H9 (cell line): ENCODE data around the gene ARHGAP26. TPM values are rescaled to one million over a fixed set of nuclear protein-coding genes. Genes with fewer than 3 reads are reported as not detected.

Source experiments
- DNase-seq: peaks from one replicate; pipeline ENCODE4 v3.0.0-alpha.2; 2017
- H2AFZ ChIP-seq: one replicate; pipeline ENCODE4 v1.6.1; 2013; ENCODE audit warnings: mild to moderate bottlenecking, low read length, control low read depth, moderate library complexity
- H2AK5ac ChIP-seq: 2 replicates; pipeline ENCODE4 v1.6.1; 2013; ENCODE audit warnings: low read length, control low read depth, mixed read lengths; ENCODE audit not compliant: insufficient read length
- H2BK120ac ChIP-seq: one replicate; pipeline ENCODE4 v1.6.1; 2013; ENCODE audit warnings: low read depth, mild to moderate bottlenecking, low read length, control low read depth, inconsistent platforms; ENCODE audit not compliant: poor library complexity, severe bottlenecking
- H2BK12ac ChIP-seq: 2 replicates; pipeline ENCODE4 v1.6.1; 2013; ENCODE audit warnings: low read length, control low read depth, mixed read lengths, low read depth; ENCODE audit not compliant: insufficient read length
- H2BK15ac ChIP-seq: 2 replicates; pipeline ENCODE4 v1.6.1; 2013; ENCODE audit warnings: low read depth, low read length, control low read depth
- H2BK20ac ChIP-seq: one replicate; pipeline ENCODE4 v1.6.1; 2013; ENCODE audit warnings: low read depth, mild to moderate bottlenecking, low read length, control low read depth, inconsistent platforms; ENCODE audit not compliant: poor library complexity, severe bottlenecking
- H2BK5ac ChIP-seq: 2 replicates; pipeline ENCODE4 v1.6.1; 2013; ENCODE audit warnings: low read length, control low read depth, mixed read lengths; ENCODE audit not compliant: insufficient read length
- H3K14ac ChIP-seq: 2 replicates; pipeline ENCODE4 v1.6.1; 2013; ENCODE audit warnings: low read length, control low read depth; ENCODE audit not compliant: insufficient read depth
- H3K18ac ChIP-seq: 2 replicates; pipeline ENCODE4 v1.6.1; 2013; ENCODE audit warnings: low read depth, mild to moderate bottlenecking, mixed read lengths, low read length, control low read depth; ENCODE audit not compliant: insufficient read length
- H3K23ac ChIP-seq: 2 replicates; pipeline ENCODE4 v1.6.1; 2013; ENCODE audit warnings: low read length, control low read depth, mixed read lengths, low read depth; ENCODE audit not compliant: insufficient read length
- H3K23me2 ChIP-seq: 2 replicates; pipeline ENCODE4 v1.6.1; 2013; ENCODE audit warnings: low read depth, mild to moderate bottlenecking, mixed read lengths, low read length, control low read depth; ENCODE audit not compliant: insufficient read length, poor library complexity, severe bottlenecking
- H3K27ac ChIP-seq: 2 replicates; pipeline ENCODE4 v1.5.1; 2013; ENCODE audit warnings: low read length, control low read depth, mixed read lengths, low read depth; ENCODE audit not compliant: insufficient read length
- H3K27me3 ChIP-seq: 2 replicates; pipeline ENCODE4 v1.6.1; 2013; ENCODE audit warnings: low read length, control low read depth, inconsistent platforms; ENCODE audit not compliant: insufficient read depth
- H3K4ac ChIP-seq: 2 replicates; pipeline ENCODE4 v1.6.1; 2013; ENCODE audit warnings: low read depth, mild to moderate bottlenecking, control low read depth, inconsistent platforms, low read length, moderate library complexity
- H3K4me1 ChIP-seq: 2 replicates; pipeline ENCODE4 v1.6.1; 2013; ENCODE audit warnings: low read length, control low read depth, inconsistent platforms; ENCODE audit not compliant: insufficient read depth
- H3K4me2 ChIP-seq: 2 replicates; pipeline ENCODE4 v1.6.1; 2013; ENCODE audit warnings: low read length, control low read depth, mixed read lengths; ENCODE audit not compliant: insufficient read length, insufficient read depth
- H3K56ac ChIP-seq: 2 replicates; pipeline ENCODE4 v1.6.1; 2013; ENCODE audit warnings: low read depth, mild to moderate bottlenecking, mixed read lengths, low read length, control low read depth; ENCODE audit not compliant: insufficient read length
- H3K79me1 ChIP-seq: 2 replicates; pipeline ENCODE4 v1.6.1; 2013; ENCODE audit warnings: low read depth, mild to moderate bottlenecking, moderate library complexity, low read length, control low read depth, inconsistent platforms; ENCODE audit not compliant: insufficient read depth, poor library complexity, severe bottlenecking
- H3K79me2 ChIP-seq: 2 replicates; pipeline ENCODE4 v1.6.1; 2013; ENCODE audit warnings: low read length, control low read depth, inconsistent platforms; ENCODE audit not compliant: insufficient read depth
- H3K9ac ChIP-seq: 2 replicates; pipeline ENCODE4 v1.6.1; 2013; ENCODE audit warnings: low read length, control low read depth, mixed read lengths; ENCODE audit not compliant: insufficient read length; ENCODE audit errors: extremely low read depth
- H3K9me3 ChIP-seq: one replicate; pipeline ENCODE4 v1.6.1; 2013; ENCODE audit warnings: low read depth, low read length, inconsistent platforms; ENCODE audit not compliant: control insufficient read depth
- H3T11ph ChIP-seq: one replicate; pipeline ENCODE4 v1.6.1; 2013; ENCODE audit warnings: mild to moderate bottlenecking, low read length, control low read depth, inconsistent platforms
- H4K20me1 ChIP-seq: one replicate; pipeline ENCODE4 v1.6.1; 2013; ENCODE audit not compliant: control insufficient read depth, insufficient read length, insufficient read depth
- H4K5ac ChIP-seq: 2 replicates; pipeline ENCODE4 v1.6.1; 2013; ENCODE audit warnings: low read depth, mild to moderate bottlenecking, mixed read lengths, low read length, control low read depth; ENCODE audit not compliant: insufficient read length
- H4K8ac ChIP-seq: replicated peaks from 2 replicates; pipeline ENCODE4 v1.6.1; 2013; ENCODE audit warnings: low read length, control low read depth, mixed read lengths, low read depth; ENCODE audit not compliant: insufficient read length
- H4K91ac ChIP-seq: 2 replicates; pipeline ENCODE4 v1.6.1; 2013; ENCODE audit warnings: low read depth, mild to moderate bottlenecking, moderate library complexity, mixed read lengths, low read length, control low read depth; ENCODE audit not compliant: insufficient read length
- H3K27ac Mint-ChIP-seq, 3 experiments: 2 replicates in 2 of 3; 3 replicates in 1 of 3; pipeline ENCODE4 v1.8.0; 2020 to 2021; ENCODE audit warnings: mixed read lengths in 3 of 3, mild to moderate bottlenecking in 1 of 3, moderate library complexity in 1 of 3
- H3K27me3 Mint-ChIP-seq: 2 replicates; pipeline ENCODE4 v1.8.0; 2021; ENCODE audit warnings: low read depth, mild to moderate bottlenecking, moderate library complexity, mixed read lengths
- H3K36me3 Mint-ChIP-seq, 3 experiments: 2 replicates in 2 of 3; 3 replicates in 1 of 3; pipeline ENCODE4 v1.8.0; 2020 to 2021; ENCODE audit warnings: low read depth in 3 of 3, mixed read lengths in 3 of 3; ENCODE audit not compliant: insufficient read depth in 1 of 3
- H3K4me1 Mint-ChIP-seq, 2 experiments: 2 replicates each; pipeline ENCODE4 v1.8.0; 2020; ENCODE audit warnings: mixed read lengths in 2 of 2
- H3K4me3 Mint-ChIP-seq, 2 experiments: 2 replicates in 1 of 2; 3 replicates in 1 of 2; pipeline ENCODE4 v1.8.0; 2020 to 2021; ENCODE audit warnings: mild to moderate bottlenecking in 2 of 2, mixed read lengths in 2 of 2, moderate library complexity in 1 of 2
- H3K9me3 Mint-ChIP-seq, 2 experiments: 2 replicates in 1 of 2; 3 replicates in 1 of 2; pipeline ENCODE4 v1.8.0; 2020; ENCODE audit warnings: mild to moderate bottlenecking in 2 of 2, mixed read lengths in 2 of 2, moderate library complexity in 1 of 2
- WGBS: extraction: QIAGEN DNeasy Blood & Tissue Kit; methylation state at CpG from one replicate; pipeline ENCODE4 v1.1.7; 2013; ENCODE audit warnings: missing lambda C conversion rate, low lambda C conversion rate, mixed read lengths; ENCODE audit not compliant: insufficient read length; ENCODE audit errors: extremely low coverage; 5-methylcytosine and 5-hydroxymethylcytosine counted together
- total RNA-seq: library from RNA; stranded (reverse); gene quantifications from 2 replicates; pipeline ENCODE4 v1.2.1, GENCODE V29; 2021
- TF ChIP-seq, protein P1 (sequence below): fragments of 200-600 bp; sonication (generic); conservative IDR thresholded peaks from 3 replicates; pipeline ENCODE4 v1.8.0; 2021; ENCODE audit warnings: antibody characterized with exemption, mild to moderate bottlenecking

Gene ARHGAP26
- total RNA-seq, 1 experiment from 2014 or later, result 13.8 TPM

DNA sequence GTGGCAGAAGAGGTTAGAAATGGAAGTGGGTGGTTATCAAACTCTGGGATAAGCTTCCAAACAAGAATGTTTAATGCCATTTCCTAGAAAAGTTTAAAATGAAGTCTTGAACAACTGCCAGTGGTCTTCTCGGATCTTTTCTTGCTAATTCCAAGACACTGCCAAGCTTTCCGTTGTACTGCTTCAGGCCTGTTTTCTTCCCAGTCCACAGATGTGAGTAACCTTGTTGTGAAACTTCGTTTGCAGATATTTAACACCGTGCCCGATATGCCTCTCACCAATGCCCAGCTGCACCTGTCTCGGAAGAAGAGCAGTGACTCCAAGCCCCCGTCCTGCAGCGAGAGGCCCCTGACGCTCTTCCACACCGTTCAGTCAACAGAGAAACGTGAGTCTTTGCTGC, 363.5 kb downstream of the ARHGAP26 start:
- H3K27ac Mint-ChIP-seq, result peak overlapping the region in 2 of 3 experiments; percentile 53 to 90; a peak in 4 of 7 replicates
- H3K27me3 ChIP-seq, result no peaks in the 10 kb centered on the region
- H3K23ac ChIP-seq, result no peak overlapping the region
- H3K36me3 Mint-ChIP-seq, result 0 out of 7 replicates have a peak, but pooled peaks cover 0 to 2% (median 0%) of the 10 kb centered on the region in 3 experiments
- H3K14ac ChIP-seq, result no peak overlapping the region
- H2AFZ ChIP-seq, result no peak overlapping the region
- H4K91ac ChIP-seq, result no peak overlapping the region
- H3K23me2 ChIP-seq, result no peaks in the 10 kb centered on the region
- H3K4me3 Mint-ChIP-seq, result no peak overlapping the region
- TF ChIP-seq, protein P1, sequence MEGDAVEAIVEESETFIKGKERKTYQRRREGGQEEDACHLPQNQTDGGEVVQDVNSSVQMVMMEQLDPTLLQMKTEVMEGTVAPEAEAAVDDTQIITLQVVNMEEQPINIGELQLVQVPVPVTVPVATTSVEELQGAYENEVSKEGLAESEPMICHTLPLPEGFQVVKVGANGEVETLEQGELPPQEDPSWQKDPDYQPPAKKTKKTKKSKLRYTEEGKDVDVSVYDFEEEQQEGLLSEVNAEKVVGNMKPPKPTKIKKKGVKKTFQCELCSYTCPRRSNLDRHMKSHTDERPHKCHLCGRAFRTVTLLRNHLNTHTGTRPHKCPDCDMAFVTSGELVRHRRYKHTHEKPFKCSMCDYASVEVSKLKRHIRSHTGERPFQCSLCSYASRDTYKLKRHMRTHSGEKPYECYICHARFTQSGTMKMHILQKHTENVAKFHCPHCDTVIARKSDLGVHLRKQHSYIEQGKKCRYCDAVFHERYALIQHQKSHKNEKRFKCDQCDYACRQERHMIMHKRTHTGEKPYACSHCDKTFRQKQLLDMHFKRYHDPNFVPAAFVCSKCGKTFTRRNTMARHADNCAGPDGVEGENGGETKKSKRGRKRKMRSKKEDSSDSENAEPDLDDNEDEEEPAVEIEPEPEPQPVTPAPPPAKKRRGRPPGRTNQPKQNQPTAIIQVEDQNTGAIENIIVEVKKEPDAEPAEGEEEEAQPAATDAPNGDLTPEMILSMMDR, result no peak
- no peaks in the 10 kb centered on the region for H3K9me3 Mint-ChIP-seq
- H3K56ac ChIP-seq, result no peak overlapping the region
- DNase-seq, result no peak
- no peak overlapping the region for H2BK12ac ChIP-seq
- no peaks in the 10 kb centered on the region for H3K27me3 Mint-ChIP-seq
- H2BK15ac ChIP-seq, result no peak overlapping the region
- H3K9me3 ChIP-seq, result no peaks in the 10 kb centered on the region
- no peak overlapping the region for H4K5ac ChIP-seq
- no CpG with 5 or more reads among the region's 11 CpGs for WGBS
- H3K18ac ChIP-seq, result no peak overlapping the region
- no peaks in the 10 kb centered on the region for H3K79me2 ChIP-seq
- H4K8ac ChIP-seq, result no peak overlapping the region
- no peak overlapping the region for H3T11ph ChIP-seq
- no peak overlapping the region for H2BK120ac ChIP-seq
- no peak overlapping the region for H2AK5ac ChIP-seq
- H3K4me2 ChIP-seq, result no peak overlapping the region
- no peak overlapping the region for H3K4ac ChIP-seq
- no peaks in the 10 kb centered on the region for H3K4me1 ChIP-seq
- no peak overlapping the region for H2BK20ac ChIP-seq
- H2BK5ac ChIP-seq, result no peak overlapping the region
- no peak overlapping the region for H3K27ac ChIP-seq
- H3K4me1 Mint-ChIP-seq, result peaks cover 12 to 19% of the 10 kb centered on the region in 2 experiments
- no peaks in the 10 kb centered on the region for H4K20me1 ChIP-seq
- H3K79me1 ChIP-seq, result no peaks in the 10 kb centered on the region
- H3K9ac ChIP-seq, result no peak overlapping the region
